ENCODE data around the gene CDH15. TPM values are rescaled to one million over a fixed set of nuclear protein-coding genes. Genes with fewer than 3 reads are reported as not detected.
"Not testable (repeated sequence)": the region's sequence is repeated elsewhere in the genome, so short reads cannot be mapped to it uniquely, and the experiment has no call there.

CDH15 gene
- total RNA-seq, 1 donor from 2014 or later: 0.18 TPM

GRCh38 chr16:89243664-89244063 lies 72.1 kb downstream of the CDH15 start:
- TF ChIP-seq, protein P1, sequence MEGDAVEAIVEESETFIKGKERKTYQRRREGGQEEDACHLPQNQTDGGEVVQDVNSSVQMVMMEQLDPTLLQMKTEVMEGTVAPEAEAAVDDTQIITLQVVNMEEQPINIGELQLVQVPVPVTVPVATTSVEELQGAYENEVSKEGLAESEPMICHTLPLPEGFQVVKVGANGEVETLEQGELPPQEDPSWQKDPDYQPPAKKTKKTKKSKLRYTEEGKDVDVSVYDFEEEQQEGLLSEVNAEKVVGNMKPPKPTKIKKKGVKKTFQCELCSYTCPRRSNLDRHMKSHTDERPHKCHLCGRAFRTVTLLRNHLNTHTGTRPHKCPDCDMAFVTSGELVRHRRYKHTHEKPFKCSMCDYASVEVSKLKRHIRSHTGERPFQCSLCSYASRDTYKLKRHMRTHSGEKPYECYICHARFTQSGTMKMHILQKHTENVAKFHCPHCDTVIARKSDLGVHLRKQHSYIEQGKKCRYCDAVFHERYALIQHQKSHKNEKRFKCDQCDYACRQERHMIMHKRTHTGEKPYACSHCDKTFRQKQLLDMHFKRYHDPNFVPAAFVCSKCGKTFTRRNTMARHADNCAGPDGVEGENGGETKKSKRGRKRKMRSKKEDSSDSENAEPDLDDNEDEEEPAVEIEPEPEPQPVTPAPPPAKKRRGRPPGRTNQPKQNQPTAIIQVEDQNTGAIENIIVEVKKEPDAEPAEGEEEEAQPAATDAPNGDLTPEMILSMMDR (IDR thresholded peaks at IDR 0.05; ENCODE audit: insufficient read depth, low read depth, low read length): no peak
- no peak for TF ChIP-seq EZH2 (IDR thresholded peaks at IDR 0.05; ENCODE audit: insufficient read depth, low read length)
- Histone ChIP-seq H3K9me3 (ENCODE audit: insufficient read depth, low read depth, low read length) (peaks cover 3% of the 10 kb centered on the region), H4K20me1 (ENCODE audit: insufficient read depth, low read length) (no peaks in the 10 kb centered on the region), H3K27ac (ENCODE audit: low read depth, low read length) (no peak overlapping the region), H3K9ac (ENCODE audit: low read length) (no peak overlapping the region), H2AFZ (ENCODE audit: low read depth, low read length) (no peak overlapping the region), H3K4me1 (ENCODE audit: insufficient read depth, low read length) (peaks cover 8% of the 10 kb centered on the region), H3K36me3 (ENCODE audit: insufficient read depth, low read length) (no peaks in the 10 kb centered on the region), H3K4me3 (ENCODE audit: insufficient read depth, low read depth, low read length) (no peak overlapping the region), H3K4me2 (ENCODE audit: low read length) (no peak overlapping the region), H3K27me3 (ENCODE audit: insufficient read depth, low read length) (no peaks in the 10 kb centered on the region), H3K79me2 (ENCODE audit: insufficient read depth, low read length) (peaks cover 8% of the 10 kb centered on the region)
- FAIRE-seq: no peak
- no peaks in the 10 kb centered on the region for H3K36me3 Mint-ChIP-seq (ENCODE audit: low read depth, unreplicated experiment)
- H3K27ac Mint-ChIP-seq (ENCODE audit: unreplicated experiment): no peak overlapping the region
- no peak overlapping the region for H3K4me3 Mint-ChIP-seq (ENCODE audit: unreplicated experiment)
- no peaks in the 10 kb centered on the region for H3K27me3 Mint-ChIP-seq (ENCODE audit: low read depth, unreplicated experiment)
- H3K9me3 Mint-ChIP-seq (ENCODE audit: unreplicated experiment): peaks cover 4% of the 10 kb centered on the region
- no peaks in the 10 kb centered on the region for H3K4me1 Mint-ChIP-seq (ENCODE audit: low read depth, unreplicated experiment)
- no peak for DNase-seq (ENCODE audit: low read depth)

GRCh38 chr16:89244264-89244663 lies 72.7 kb downstream of the CDH15 start:
- not testable (repeated sequence) for H3K9ac ChIP-seq (ENCODE audit: low read length); H4K20me1 ChIP-seq (ENCODE audit: insufficient read depth, low read length); H3K4me3 ChIP-seq (ENCODE audit: insufficient read depth, low read depth, low read length); H2AFZ ChIP-seq (ENCODE audit: low read depth, low read length); H3K4me2 ChIP-seq (ENCODE audit: low read length); H3K9me3 ChIP-seq (ENCODE audit: insufficient read depth, low read depth, low read length); H3K27me3 ChIP-seq (ENCODE audit: insufficient read depth, low read length); H3K4me1 ChIP-seq (ENCODE audit: insufficient read depth, low read length); H3K27ac ChIP-seq (ENCODE audit: low read depth, low read length); H3K27me3 Mint-ChIP-seq (ENCODE audit: low read depth, unreplicated experiment); H3K36me3 ChIP-seq (ENCODE audit: insufficient read depth, low read length); FAIRE-seq; H3K4me3 Mint-ChIP-seq (ENCODE audit: unreplicated experiment); DNase-seq (ENCODE audit: low read depth); H3K27ac Mint-ChIP-seq (ENCODE audit: unreplicated experiment); H3K4me1 Mint-ChIP-seq (ENCODE audit: low read depth, unreplicated experiment); H3K36me3 Mint-ChIP-seq (ENCODE audit: low read depth, unreplicated experiment); H3K9me3 Mint-ChIP-seq (ENCODE audit: unreplicated experiment); H3K79me2 ChIP-seq (ENCODE audit: insufficient read depth, low read length)

DNA sequence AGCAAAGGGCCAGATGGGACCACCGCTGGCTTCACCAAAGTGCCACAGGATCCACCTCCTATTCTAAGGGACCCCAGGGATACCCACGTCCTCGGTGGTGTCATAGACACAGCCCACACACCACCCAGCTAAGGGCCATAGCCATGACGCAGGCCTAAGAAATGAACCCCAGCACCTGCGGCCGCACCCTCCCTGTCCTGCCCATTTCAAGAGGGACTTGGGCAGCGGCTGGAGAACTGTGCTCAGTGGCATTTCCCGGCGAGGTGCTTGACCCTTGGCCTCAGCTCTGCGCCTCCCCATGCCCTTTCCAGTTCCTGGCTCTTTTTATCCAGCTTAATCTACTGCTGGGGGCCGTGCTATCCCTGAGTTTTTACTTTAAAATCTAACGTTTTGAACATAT lies 73.2 kb downstream of the CDH15 start:
- H3K4me3 ChIP-seq (ENCODE audit: insufficient read depth, low read depth, low read length): no peak overlapping the region
- H4K20me1 ChIP-seq (ENCODE audit: insufficient read depth, low read length): no peaks in the 10 kb centered on the region
- Mint-ChIP-seq H3K4me1 (ENCODE audit: low read depth, unreplicated experiment) (no peaks in the 10 kb centered on the region), H3K4me3 (ENCODE audit: unreplicated experiment) (no peak overlapping the region), H3K36me3 (ENCODE audit: low read depth, unreplicated experiment) (no peaks in the 10 kb centered on the region), H3K27ac (ENCODE audit: unreplicated experiment) (no peak overlapping the region), H3K27me3 (ENCODE audit: low read depth, unreplicated experiment) (no peaks in the 10 kb centered on the region), H3K9me3 (ENCODE audit: unreplicated experiment) (peaks cover 4% of the 10 kb centered on the region)
- no peak overlapping the region for H3K9ac ChIP-seq (ENCODE audit: low read length)
- H2AFZ ChIP-seq (ENCODE audit: low read depth, low read length): no peak overlapping the region
- H3K4me2 ChIP-seq (ENCODE audit: low read length): no peak overlapping the region
- H3K4me1 ChIP-seq (ENCODE audit: insufficient read depth, low read length): peaks cover 8% of the 10 kb centered on the region
- no peaks in the 10 kb centered on the region for H3K27me3 ChIP-seq (ENCODE audit: insufficient read depth, low read length)
- H3K36me3 ChIP-seq (ENCODE audit: insufficient read depth, low read length): no peaks in the 10 kb centered on the region
- no peak for FAIRE-seq
- peaks cover 3% of the 10 kb centered on the region for H3K9me3 ChIP-seq (ENCODE audit: insufficient read depth, low read depth, low read length)
- no peak for TF ChIP-seq EZH2 (IDR thresholded peaks at IDR 0.05; ENCODE audit: insufficient read depth, low read length)
- TF ChIP-seq, protein P1 (IDR thresholded peaks at IDR 0.05; ENCODE audit: insufficient read depth, low read depth, low read length): no peak
- peaks cover 8% of the 10 kb centered on the region for H3K79me2 ChIP-seq (ENCODE audit: insufficient read depth, low read length)
- no peak overlapping the region for H3K27ac ChIP-seq (ENCODE audit: low read depth, low read length)
- DNase-seq (ENCODE audit: low read depth): no peak

Other genes with a start within 250 kb of the CDH15 start
- gene CBFA2T3, start 194.5 kb upstream of the CDH15 start, total RNA-seq: 2.2 and 2.4 TPM in 2 replicates
- gene ACSF3, start 77.9 kb upstream of the CDH15 start, total RNA-seq: 17.0 and 19.1 TPM in 2 replicates
- 0.58 and 1.3 TPM in 2 replicates for gene SLC22A31, start 28.8 kb downstream of the CDH15 start, total RNA-seq
- gene ZNF778, start 46.0 kb downstream of the CDH15 start, total RNA-seq: 12.2 and 15.5 TPM in 2 replicates

All from astrocyte (in vitro differentiated cells and primary cell).